ENCODE data around the gene PES1. TPM values are rescaled to one million over a fixed set of nuclear protein-coding genes. Genes with fewer than 3 reads are reported as not detected.
A peak's percentile ranks its signal among the peaks of the same experiment; 100 is the strongest.

Gene PES1
- polyA plus RNA-seq, 4 donors: 37.1 to 68.3 (median 59.0) TPM

DNA sequence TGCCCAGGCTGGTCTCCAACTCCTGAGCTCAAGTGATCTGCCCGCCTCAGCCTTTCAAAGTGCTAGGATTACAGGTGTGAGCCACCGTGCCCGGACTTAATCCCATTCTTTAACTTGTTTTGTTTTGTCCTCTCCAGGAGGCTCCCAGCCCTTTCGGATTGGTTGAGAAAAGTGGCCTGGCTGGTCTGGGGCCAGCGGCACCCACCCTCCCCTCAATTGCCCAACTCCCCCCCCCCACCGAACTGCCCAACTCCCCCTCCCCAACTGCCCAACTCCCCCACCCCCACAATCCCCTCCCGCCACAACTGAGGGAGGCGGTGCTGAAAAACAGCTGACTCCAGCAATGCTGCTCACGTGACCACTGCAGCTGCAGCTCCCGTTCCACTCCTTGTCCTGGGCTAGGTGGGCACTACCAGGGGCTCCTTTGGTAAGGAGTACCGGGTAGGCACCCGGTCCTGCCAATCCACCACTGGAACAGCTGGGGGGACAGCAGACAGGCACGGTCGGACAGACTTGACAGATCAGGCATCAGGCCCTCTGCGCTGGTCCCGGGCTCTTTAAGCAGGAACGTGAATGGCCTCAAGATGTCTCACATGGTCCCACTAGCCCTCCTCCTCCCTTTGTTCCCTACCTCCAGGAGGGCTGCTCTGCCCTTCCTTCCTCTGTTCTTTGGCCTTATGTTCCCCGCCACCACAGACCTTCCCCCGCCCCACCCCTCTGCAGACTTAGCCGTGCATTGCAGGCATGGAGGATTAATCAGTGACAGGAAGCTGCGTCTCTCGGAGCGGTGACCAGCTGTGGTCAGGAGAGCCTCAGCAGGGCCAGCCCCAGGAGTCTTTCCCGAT, 15.0 kb upstream of the PES1 start, which contains the start of gene TCN2:
TSS of gene TCN2 (plus strand) at position 720 of the 845 bp plus-strand sequence. CDS start 158 bp downstream, outside the sequence.
- FAIRE-seq (no peak), DNase-seq (peak; percentile 85 to 86)
- Histone ChIP-seq H3K27me3 (ENCODE audit: control insufficient read depth in 3 of 3, insufficient read depth in 3 of 3, low read length in 3 of 3) (no peaks in the 10 kb centered on the region), H3K9me3 (ENCODE audit: control insufficient read depth in 2 of 2, insufficient read depth in 1 of 2, low read depth in 1 of 2, low read length in 1 of 2) (no peaks in the 10 kb centered on the region), H3K4me1 (ENCODE audit: control insufficient read depth in 3 of 3, insufficient read depth in 2 of 3, low read depth in 1 of 3, low read length in 2 of 3) (peaks cover 6 to 42% (median 10%) of the 10 kb centered on the region in 3 donors), H3K4me3 (ENCODE audit: low read depth in 1 of 3, low read length in 3 of 3) (peak within 1 kb of the TSS; percentile 31 to 62 (median 56)), H3K27ac (ENCODE audit: low read depth in 1 of 3, low read length in 2 of 3) (peak within 1 kb of the TSS; percentile 49 to 88 (median 85)), H3K36me3 (ENCODE audit: control insufficient read depth in 3 of 3, insufficient read depth in 2 of 3, low read depth in 1 of 3, low read length in 3 of 3) (peaks cover 0 to 14% (median 0%) of the 10 kb centered on the region in 3 donors)
- WGBS, 3 donors: 1 to 7% (median 3%) methylated on average over 21 to 24 of the region's 24 CpGs

DNA sequence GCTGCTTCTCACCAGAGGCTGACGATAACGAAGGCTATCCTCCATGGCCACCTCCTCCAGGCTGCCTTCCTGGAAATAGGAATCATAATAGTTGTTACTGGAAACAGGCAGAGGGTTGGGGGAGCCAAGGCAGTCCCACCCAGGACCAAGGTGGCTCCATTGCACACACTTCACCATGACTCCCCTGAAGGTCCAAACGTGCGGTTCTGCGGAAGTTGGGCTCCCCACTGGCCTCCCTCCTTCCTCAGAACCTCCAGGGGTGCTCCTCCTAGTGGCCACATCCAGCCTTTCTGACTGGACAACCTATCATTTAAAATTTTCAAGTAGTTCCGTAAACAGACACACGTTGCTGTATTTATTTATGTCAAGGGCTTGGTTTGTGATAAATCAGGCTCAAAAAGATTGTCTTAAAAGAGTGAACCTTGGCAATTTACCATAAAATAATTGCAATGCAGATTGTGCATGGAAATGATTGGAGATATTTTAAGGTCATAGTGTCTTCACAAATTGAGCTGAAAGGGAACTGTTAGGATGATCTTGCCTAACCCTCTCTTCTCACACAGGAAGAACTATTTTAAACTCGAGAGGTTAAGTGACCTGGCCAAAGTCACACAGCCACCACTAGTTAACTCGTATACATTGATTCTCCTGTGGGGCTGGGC, 13.9 kb upstream of the PES1 start:
- DNase-seq: peak; percentile 67 to 70
- no peak for FAIRE-seq
- Histone ChIP-seq H3K9me3 (ENCODE audit: control insufficient read depth in 2 of 2, insufficient read depth in 1 of 2, low read depth in 1 of 2, low read length in 1 of 2) (no peaks in the 10 kb centered on the region), H3K36me3 (ENCODE audit: control insufficient read depth in 3 of 3, insufficient read depth in 2 of 3, low read depth in 1 of 3, low read length in 3 of 3) (peaks cover 0 to 6% (median 0%) of the 10 kb centered on the region in 3 donors), H3K27ac (ENCODE audit: low read depth in 1 of 3, low read length in 2 of 3) (peak overlapping the region in 1 of 3 donors; percentile 85), H3K27me3 (ENCODE audit: control insufficient read depth in 3 of 3, insufficient read depth in 3 of 3, low read length in 3 of 3) (no peaks in the 10 kb centered on the region), H3K4me1 (ENCODE audit: control insufficient read depth in 3 of 3, insufficient read depth in 2 of 3, low read depth in 1 of 3, low read length in 2 of 3) (peaks cover 6 to 42% (median 10%) of the 10 kb centered on the region in 3 donors), H3K4me3 (ENCODE audit: low read depth in 1 of 3, low read length in 3 of 3) (peak overlapping the region in 2 of 3 donors; percentile 56 to 62)
- WGBS, 3 donors: 18 to 27% (median 22%) methylated on average over 9 of the region's 9 CpGs

DNA sequence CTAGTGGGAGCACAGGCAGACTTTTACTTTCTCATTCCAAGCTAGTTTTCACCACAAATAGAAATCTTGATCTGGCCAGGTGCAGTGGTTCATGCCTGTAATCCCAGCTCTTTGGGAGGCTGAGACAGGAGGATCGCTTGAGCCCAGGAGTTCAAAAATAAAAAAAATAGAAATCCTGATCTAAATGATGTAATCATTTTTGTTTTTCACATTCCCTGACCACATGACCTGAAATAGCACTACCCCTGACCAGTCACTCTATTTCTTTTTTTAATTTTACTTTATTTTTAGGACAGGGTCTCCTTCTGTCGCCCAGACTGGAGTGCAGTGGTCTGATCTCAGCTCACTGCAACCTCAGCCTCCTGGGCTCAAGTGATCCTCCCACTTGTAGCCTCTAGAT, 13.0 kb upstream of the PES1 start:
- WGBS, 3 donors: 85 to 98% (median 87%) methylated on average over 2 of the region's 2 CpGs
- FAIRE-seq (no peak), DNase-seq (no peak)
- H3K9me3 ChIP-seq (ENCODE audit: control insufficient read depth in 2 of 2, insufficient read depth in 1 of 2, low read depth in 1 of 2, low read length in 1 of 2): no peaks in the 10 kb centered on the region
- no peak overlapping the region for H3K4me3 ChIP-seq (ENCODE audit: low read depth in 1 of 3, low read length in 3 of 3)
- peaks cover 6 to 37% (median 10%) of the 10 kb centered on the region in 3 donors for H3K4me1 ChIP-seq (ENCODE audit: control insufficient read depth in 3 of 3, insufficient read depth in 2 of 3, low read depth in 1 of 3, low read length in 2 of 3)
- H3K36me3 ChIP-seq (ENCODE audit: control insufficient read depth in 3 of 3, insufficient read depth in 2 of 3, low read depth in 1 of 3, low read length in 3 of 3): no peaks in the 10 kb centered on the region
- no peaks in the 10 kb centered on the region for H3K27me3 ChIP-seq (ENCODE audit: control insufficient read depth in 3 of 3, insufficient read depth in 3 of 3, low read length in 3 of 3)
- no peak overlapping the region for H3K27ac ChIP-seq (ENCODE audit: low read depth in 1 of 3, low read length in 2 of 3)

DNA sequence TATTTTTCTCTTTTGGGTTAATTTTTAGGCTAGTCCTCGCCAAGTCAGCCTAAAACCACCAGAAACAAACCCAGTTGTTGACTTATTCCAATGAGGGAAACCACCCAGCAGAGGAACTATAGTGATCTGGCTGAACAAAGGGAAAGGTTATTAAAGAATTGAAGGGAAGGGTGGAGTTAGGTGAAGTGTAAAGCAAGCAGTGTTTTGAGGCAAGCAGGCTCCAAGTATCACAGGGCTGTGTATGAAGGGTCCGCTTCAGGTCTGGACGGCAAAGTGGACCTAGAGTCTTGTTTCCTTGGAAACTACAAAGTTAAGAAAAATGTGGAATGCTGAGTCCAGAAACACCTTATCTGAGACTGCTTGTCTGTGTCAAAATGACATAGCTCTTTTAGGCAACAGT, 12.1 kb upstream of the PES1 start:
- Histone ChIP-seq H3K27me3 (ENCODE audit: control insufficient read depth in 3 of 3, insufficient read depth in 3 of 3, low read length in 3 of 3) (no peaks in the 10 kb centered on the region), H3K9me3 (ENCODE audit: control insufficient read depth in 2 of 2, insufficient read depth in 1 of 2, low read depth in 1 of 2, low read length in 1 of 2) (no peaks in the 10 kb centered on the region), H3K36me3 (ENCODE audit: control insufficient read depth in 3 of 3, insufficient read depth in 2 of 3, low read depth in 1 of 3, low read length in 3 of 3) (no peaks in the 10 kb centered on the region), H3K4me1 (ENCODE audit: control insufficient read depth in 3 of 3, insufficient read depth in 2 of 3, low read depth in 1 of 3, low read length in 2 of 3) (peaks cover 6 to 28% (median 9%) of the 10 kb centered on the region in 3 donors), H3K4me3 (ENCODE audit: low read depth in 1 of 3, low read length in 3 of 3) (no peak overlapping the region), H3K27ac (ENCODE audit: low read depth in 1 of 3, low read length in 2 of 3) (no peak overlapping the region)
- DNase-seq: no peak
- 75 to 83% (median 78%) methylated on average over 3 of the region's 3 CpGs for WGBS, 3 donors
- no peak for FAIRE-seq

DNA sequence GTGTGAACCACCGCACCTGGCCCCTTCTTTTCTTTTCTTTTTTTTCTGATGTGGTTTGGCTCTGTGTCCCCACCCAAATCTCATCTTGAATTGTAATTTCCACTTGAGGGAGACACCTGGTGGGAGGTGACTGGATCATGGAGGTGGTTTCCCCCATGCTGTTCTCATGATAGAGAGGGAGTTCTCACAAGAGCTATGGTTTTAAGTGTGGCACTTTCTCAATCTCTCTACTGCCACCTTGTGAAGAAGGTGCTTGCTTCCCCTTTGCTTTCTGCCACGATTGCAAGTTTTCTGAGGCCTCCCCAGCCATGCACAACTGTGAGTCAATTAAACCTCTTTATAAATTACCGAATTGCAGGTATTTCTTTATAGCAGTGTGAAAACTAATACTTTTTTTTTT, 10.3 kb upstream of the PES1 start:
- Histone ChIP-seq H3K27me3 (ENCODE audit: control insufficient read depth in 3 of 3, insufficient read depth in 3 of 3, low read length in 3 of 3) (no peaks in the 10 kb centered on the region), H3K9me3 (ENCODE audit: control insufficient read depth in 2 of 2, insufficient read depth in 1 of 2, low read depth in 1 of 2, low read length in 1 of 2) (no peaks in the 10 kb centered on the region), H3K4me1 (ENCODE audit: control insufficient read depth in 3 of 3, insufficient read depth in 2 of 3, low read depth in 1 of 3, low read length in 2 of 3) (peaks cover 0 to 11% (median 0%) of the 10 kb centered on the region in 3 donors), H3K36me3 (ENCODE audit: control insufficient read depth in 3 of 3, insufficient read depth in 2 of 3, low read depth in 1 of 3, low read length in 3 of 3) (no peaks in the 10 kb centered on the region), H3K4me3 (ENCODE audit: low read depth in 1 of 3, low read length in 3 of 3) (no peak overlapping the region), H3K27ac (ENCODE audit: low read depth in 1 of 3, low read length in 2 of 3) (no peak overlapping the region)
- 42 to 50% (median 46%) methylated on average over 3 of the region's 3 CpGs for WGBS, 3 donors
- FAIRE-seq (no peak), DNase-seq (peak; percentile 54 to 64)

DNA sequence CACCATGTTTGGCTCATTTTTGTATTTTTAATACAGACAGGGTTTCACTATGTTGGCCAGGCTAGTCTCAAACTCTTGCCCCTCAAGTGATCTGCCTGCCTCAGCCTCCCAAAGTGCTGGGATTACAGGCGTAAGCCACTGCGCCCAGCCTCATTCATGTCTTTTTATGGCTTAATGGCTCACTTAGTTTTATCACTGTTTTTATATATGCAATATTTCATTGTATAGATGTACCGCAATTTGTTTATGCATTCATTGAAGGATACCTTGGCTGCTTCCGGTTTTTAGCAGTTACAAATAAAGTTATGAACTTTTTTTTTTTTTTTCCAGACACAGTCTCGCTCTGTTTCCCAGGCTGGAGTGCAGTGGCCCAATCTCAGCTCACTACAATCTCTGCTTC, 9.8 kb upstream of the PES1 start:
- DNase-seq: no peak
- H3K36me3 ChIP-seq (ENCODE audit: control insufficient read depth in 3 of 3, insufficient read depth in 2 of 3, low read depth in 1 of 3, low read length in 3 of 3): no peaks in the 10 kb centered on the region
- peaks cover 0 to 11% (median 0%) of the 10 kb centered on the region in 3 donors for H3K4me1 ChIP-seq (ENCODE audit: control insufficient read depth in 3 of 3, insufficient read depth in 2 of 3, low read depth in 1 of 3, low read length in 2 of 3)
- H3K9me3 ChIP-seq (ENCODE audit: control insufficient read depth in 2 of 2, insufficient read depth in 1 of 2, low read depth in 1 of 2, low read length in 1 of 2): no peaks in the 10 kb centered on the region
- H3K4me3 ChIP-seq (ENCODE audit: low read depth in 1 of 3, low read length in 3 of 3): no peak overlapping the region
- 19 to 56% (median 36%) methylated on average over 5 of the region's 5 CpGs for WGBS, 3 donors
- no peak for FAIRE-seq
- H3K27ac ChIP-seq (ENCODE audit: low read depth in 1 of 3, low read length in 2 of 3): no peak overlapping the region
- H3K27me3 ChIP-seq (ENCODE audit: control insufficient read depth in 3 of 3, insufficient read depth in 3 of 3, low read length in 3 of 3): no peaks in the 10 kb centered on the region

DNA sequence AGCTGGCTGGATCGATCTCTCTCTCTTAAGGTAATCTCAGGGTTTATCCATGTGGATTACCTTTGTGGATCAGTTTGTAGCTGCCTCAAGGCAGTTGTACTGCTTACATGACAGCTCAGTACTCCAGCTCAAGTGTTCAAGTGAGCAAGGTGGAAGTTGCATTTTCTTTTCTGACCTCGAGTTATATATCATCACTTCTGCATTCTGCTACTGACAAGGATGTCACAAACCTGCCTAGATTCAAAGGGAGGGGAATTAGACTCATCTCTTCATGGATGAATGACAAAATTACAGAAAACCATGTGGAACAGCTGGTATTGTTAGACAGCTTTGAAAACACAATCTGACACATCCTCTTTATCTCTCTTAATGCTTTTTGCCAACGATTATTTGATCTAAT, 9.2 kb upstream of the PES1 start:
- no peaks in the 10 kb centered on the region for H3K9me3 ChIP-seq (ENCODE audit: control insufficient read depth in 2 of 2, insufficient read depth in 1 of 2, low read depth in 1 of 2, low read length in 1 of 2)
- no peaks in the 10 kb centered on the region for H3K36me3 ChIP-seq (ENCODE audit: control insufficient read depth in 3 of 3, insufficient read depth in 2 of 3, low read depth in 1 of 3, low read length in 3 of 3)
- H3K4me3 ChIP-seq (ENCODE audit: low read depth in 1 of 3, low read length in 3 of 3): no peak overlapping the region
- no peak for FAIRE-seq
- H3K4me1 ChIP-seq (ENCODE audit: control insufficient read depth in 3 of 3, insufficient read depth in 2 of 3, low read depth in 1 of 3, low read length in 2 of 3): peaks cover 0 to 6% (median 0%) of the 10 kb centered on the region in 3 donors
- DNase-seq: no peak
- no peaks in the 10 kb centered on the region for H3K27me3 ChIP-seq (ENCODE audit: control insufficient read depth in 3 of 3, insufficient read depth in 3 of 3, low read length in 3 of 3)
- H3K27ac ChIP-seq (ENCODE audit: low read depth in 1 of 3, low read length in 2 of 3): no peak overlapping the region
- 42 to 49% (median 43%) methylated on average over 3 of the region's 3 CpGs for WGBS, 3 donors

DNA sequence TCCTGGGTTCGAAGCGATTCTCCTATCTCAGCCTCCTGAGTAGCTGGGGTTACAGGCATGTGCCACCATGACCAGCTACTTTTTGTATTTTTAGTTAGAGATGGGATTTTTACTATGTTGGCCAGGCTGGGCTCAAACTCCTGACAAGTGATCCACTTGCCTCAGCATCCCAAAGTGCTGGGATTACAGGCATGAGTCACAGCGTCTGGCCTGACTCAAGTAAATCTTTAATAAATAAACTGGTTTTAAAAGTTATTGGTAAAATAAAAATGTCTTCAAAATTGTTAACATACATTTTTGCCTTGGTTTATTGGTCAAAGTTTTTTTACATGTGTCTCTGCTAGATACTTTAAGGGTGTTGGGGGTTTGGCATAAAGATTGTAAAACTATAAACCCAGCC, 7.3 kb upstream of the PES1 start:
- H3K27me3 ChIP-seq (ENCODE audit: control insufficient read depth in 3 of 3, insufficient read depth in 3 of 3, low read length in 3 of 3): no peaks in the 10 kb centered on the region
- DNase-seq (no peak), FAIRE-seq (no peak)
- H3K4me3 ChIP-seq (ENCODE audit: low read depth in 1 of 3, low read length in 3 of 3): no peak overlapping the region
- H3K9me3 ChIP-seq (ENCODE audit: control insufficient read depth in 2 of 2, insufficient read depth in 1 of 2, low read depth in 1 of 2, low read length in 1 of 2): no peaks in the 10 kb centered on the region
- H3K27ac ChIP-seq (ENCODE audit: low read depth in 1 of 3, low read length in 2 of 3): no peak overlapping the region
- H3K36me3 ChIP-seq (ENCODE audit: control insufficient read depth in 3 of 3, insufficient read depth in 2 of 3, low read depth in 1 of 3, low read length in 3 of 3): no peaks in the 10 kb centered on the region
- no peaks in the 10 kb centered on the region for H3K4me1 ChIP-seq (ENCODE audit: control insufficient read depth in 3 of 3, insufficient read depth in 2 of 3, low read depth in 1 of 3, low read length in 2 of 3)
- 89 to 91% (median 90%) methylated on average over 3 of the region's 3 CpGs for WGBS, 3 donors
